Measurements from ENCODE around the gene DAGLA.

GRCh38 chr11:61639816-61640443 is 40.3 kb upstream of the DAGLA start:
- no peak for TF ChIP-seq EZH2 (IDR thresholded peaks at IDR 0.05; ENCODE audit: low read depth)
- no peak for TF ChIP-seq CTCF (conservative IDR thresholded peaks at IDR 0.05)

All from PC-9 (cell line).